Activated T-cell treated with anti-CD3 and anti-CD28 coated beads, Interleukin-2, amount 50 U/mL, for 24 hours (primary cell): Measurements from ENCODE around the gene CD96.
"Not testable (repeated sequence)": the region's sequence is repeated elsewhere in the genome, so short reads cannot be mapped to it uniquely, and the experiment has no call there.

Experiments used
- DNase-seq: peaks from one replicate; pipeline ENCODE4 v3.0.0-alpha.2; 2020
- H3K27ac Mint-ChIP-seq: 2 replicates; pipeline ENCODE4 v1.8.0; 2020; ENCODE audit warnings: mild to moderate bottlenecking, mixed read lengths
- H3K27me3 Mint-ChIP-seq: 2 replicates; pipeline ENCODE4 v1.8.0; 2020; ENCODE audit warnings: mixed read lengths
- H3K36me3 Mint-ChIP-seq: 2 replicates; pipeline ENCODE4 v1.8.0; 2020; ENCODE audit warnings: low read depth, mixed read lengths
- H3K4me1 Mint-ChIP-seq: 2 replicates; pipeline ENCODE4 v1.8.0; 2020; ENCODE audit warnings: low read depth, mixed read lengths
- H3K4me3 Mint-ChIP-seq: 2 replicates; pipeline ENCODE4 v1.8.0; 2020; ENCODE audit warnings: mild to moderate bottlenecking, moderate library complexity, mixed read lengths
- H3K9me3 Mint-ChIP-seq: 2 replicates; pipeline ENCODE4 v1.8.0; 2020; ENCODE audit warnings: mixed read lengths

The CD96 gene

DNA sequence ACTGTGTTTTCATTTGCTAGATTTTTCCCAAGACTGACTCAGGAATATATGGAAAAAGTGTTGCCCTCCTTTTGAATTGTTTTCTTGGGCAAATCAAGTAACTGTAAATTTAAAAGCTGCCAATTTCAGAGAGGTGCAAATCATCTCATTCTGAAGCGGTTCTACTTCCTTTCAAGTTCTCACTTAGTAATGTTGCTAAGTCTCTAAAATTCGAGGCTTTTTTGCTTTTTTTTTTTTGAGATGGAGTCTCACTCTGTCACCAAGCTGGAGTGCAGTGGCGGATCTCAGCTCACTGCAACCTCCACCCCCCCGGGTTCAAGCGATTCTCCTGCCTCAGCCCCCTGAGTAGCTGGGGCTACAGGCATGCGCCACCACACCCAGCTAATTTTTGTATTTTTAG lies 130.5 kb downstream of the CD96 start:
- not testable (repeated sequence) for DNase-seq, H3K27me3 Mint-ChIP-seq, H3K9me3 Mint-ChIP-seq
- peaks cover 33% of the 10 kb centered on the region for H3K36me3 Mint-ChIP-seq
- H3K4me1 Mint-ChIP-seq, result peaks cover 86% of the 10 kb centered on the region
- H3K27ac Mint-ChIP-seq, result peak overlapping the region; percentile 48
- peak overlapping the region; percentile 8 for H3K4me3 Mint-ChIP-seq

DNA sequence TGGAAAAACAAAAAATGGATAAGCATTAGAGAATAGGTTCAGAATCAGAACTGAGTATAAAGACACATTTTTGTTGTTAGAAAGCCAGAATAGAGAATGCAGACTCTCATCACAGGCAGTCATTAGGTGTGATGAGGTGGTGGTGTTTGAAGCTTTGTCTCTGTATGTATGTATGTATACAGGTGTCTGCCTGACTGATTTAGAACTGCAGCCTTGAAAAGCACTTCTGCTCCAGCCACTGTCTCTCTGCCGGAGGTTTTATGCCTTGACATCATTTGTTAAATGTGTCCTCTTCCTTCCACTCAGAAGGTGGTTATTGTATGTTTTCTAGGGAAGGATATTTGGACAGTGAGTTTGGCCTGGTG lies 133.8 kb downstream of the CD96 start:
- no peak for DNase-seq
- H3K9me3 Mint-ChIP-seq, result no peaks in the 10 kb centered on the region
- peaks cover 39% of the 10 kb centered on the region for H3K36me3 Mint-ChIP-seq
- peak overlapping the region; percentile 82 for H3K27ac Mint-ChIP-seq
- H3K27me3 Mint-ChIP-seq, result no peaks in the 10 kb centered on the region
- H3K4me3 Mint-ChIP-seq, result peak overlapping the region; percentile 84
- H3K4me1 Mint-ChIP-seq, result peaks cover 83% of the 10 kb centered on the region

DNA sequence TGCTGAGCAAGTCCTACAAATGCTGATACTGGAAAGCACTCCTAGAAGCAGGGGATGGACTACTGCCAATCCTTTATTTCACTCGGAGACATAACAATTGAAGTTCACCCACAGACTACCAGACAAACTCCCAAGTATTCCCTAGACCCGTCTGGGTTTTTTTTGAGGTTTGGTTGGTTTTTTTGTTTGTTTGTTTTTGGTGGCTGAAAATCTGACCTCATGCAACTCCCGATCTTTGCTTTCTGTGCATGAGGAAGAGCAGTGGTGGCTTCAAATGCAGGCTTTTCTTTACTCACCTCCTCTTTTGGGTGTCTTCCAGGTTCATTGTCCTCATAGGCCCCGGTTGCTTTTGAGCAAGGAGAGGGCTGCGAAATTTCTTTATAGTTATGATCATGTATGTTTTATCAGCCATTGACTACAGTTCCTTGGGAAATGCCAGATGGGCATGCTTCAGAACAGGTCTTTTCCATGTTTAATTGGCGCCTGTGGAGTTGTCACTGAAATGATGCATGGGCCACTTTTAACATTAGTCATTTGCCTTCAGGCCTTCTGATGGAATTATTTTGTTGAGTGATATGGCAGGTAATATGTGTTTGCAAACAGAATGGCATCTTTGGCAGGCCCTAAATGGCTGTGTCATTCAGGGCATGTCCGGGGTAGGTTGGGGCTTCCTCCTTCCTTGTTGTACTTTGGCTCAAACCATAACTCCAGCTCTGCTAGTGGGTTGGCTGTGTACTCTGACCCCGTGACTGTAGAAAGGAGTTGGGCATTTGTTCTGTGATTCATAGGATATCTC lies 134.4 kb downstream of the CD96 start:
- no peaks in the 10 kb centered on the region for H3K9me3 Mint-ChIP-seq
- H3K27me3 Mint-ChIP-seq, result no peaks in the 10 kb centered on the region
- H3K4me1 Mint-ChIP-seq, result peaks cover 81% of the 10 kb centered on the region
- peak overlapping the region; percentile 84 for H3K4me3 Mint-ChIP-seq
- peaks cover 39% of the 10 kb centered on the region for H3K36me3 Mint-ChIP-seq
- peak overlapping the region; percentile 82 for H3K27ac Mint-ChIP-seq
- DNase-seq, result no peak

DNA sequence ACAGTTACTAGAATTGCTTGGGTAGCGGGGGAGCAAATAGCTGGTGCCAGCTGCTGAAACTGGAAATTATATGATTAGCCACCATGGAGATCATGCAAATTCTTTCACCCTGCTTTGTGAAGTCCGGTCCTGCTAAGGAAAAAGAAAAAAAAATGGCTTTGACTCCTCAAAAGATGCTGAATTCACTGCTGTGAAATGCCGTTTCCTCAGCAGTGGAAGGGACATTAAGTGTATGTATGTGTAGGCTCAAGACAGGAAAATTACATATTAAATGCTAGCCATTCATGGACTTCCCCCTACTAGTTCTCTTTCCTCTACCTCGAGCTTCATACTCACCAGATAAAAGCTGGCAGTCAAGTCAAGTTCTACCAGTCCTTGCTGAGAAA lies 135.0 kb downstream of the CD96 start:
- no peak for DNase-seq
- Mint-ChIP-seq H3K4me1 (peaks cover 84% of the 10 kb centered on the region), H3K27ac (peak overlapping the region; percentile 82), H3K4me3 (peak overlapping the region; percentile 84), H3K36me3 (peaks cover 39% of the 10 kb centered on the region), H3K9me3 (no peaks in the 10 kb centered on the region), H3K27me3 (no peaks in the 10 kb centered on the region)

DNA sequence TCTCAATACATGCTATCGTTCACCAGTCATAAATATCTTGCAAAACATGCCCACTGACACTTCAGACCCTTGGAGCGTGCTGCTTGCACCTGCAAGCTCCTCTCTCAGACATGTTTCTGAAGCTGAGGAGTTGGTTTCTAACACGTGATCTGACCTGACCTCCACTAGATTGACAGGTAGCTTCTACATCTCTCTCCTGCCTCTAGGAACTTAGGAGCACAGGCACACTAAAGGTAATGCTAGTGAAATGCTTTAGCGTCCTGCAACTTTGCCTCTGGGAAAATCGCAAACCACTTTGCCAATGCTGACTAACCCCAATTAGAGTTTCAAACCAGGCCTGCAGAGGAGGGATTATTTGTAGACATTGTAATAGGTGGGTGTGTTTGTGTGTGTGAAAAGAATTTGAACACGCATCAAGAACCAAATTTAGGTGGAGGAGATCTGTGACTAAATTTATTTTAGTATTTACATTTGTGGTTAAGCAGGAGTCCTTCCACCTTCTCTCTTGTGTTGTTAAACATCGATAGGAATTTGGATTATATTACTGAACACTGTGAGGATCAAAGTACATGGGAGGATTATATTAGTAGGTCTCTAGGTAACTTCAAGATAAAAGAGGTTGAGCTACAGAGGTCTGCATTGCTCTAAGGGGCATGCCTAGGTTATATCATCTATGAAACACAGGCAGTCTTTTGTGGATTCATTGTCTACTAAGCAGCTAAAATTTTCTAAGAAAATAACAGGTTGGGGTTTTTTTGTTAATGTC lies 139.8 kb downstream of the CD96 start:
- Mint-ChIP-seq H3K27ac (no peak overlapping the region), H3K27me3 (no peaks in the 10 kb centered on the region), H3K4me1 (peaks cover 79% of the 10 kb centered on the region)

DNA sequence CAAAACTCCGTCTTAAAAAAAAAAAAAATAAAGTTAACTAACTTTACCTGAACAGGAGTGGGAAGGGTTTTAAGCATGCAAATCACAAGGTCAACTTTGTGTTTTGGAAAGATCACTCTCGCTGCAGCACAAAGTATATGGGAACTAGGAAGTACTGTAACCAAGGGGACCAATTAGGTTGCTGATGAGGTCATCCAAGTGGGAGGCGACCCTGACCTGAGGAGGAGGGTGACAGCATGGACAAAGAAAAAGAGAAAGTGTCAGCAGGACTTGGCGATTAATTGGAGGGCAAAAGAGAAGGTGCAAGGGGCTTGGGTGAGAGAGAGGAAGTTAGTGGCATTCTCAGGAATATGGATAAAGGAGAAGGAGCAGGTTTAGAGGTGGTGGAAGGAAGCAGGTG lies 142.6 kb downstream of the CD96 start:
- no peaks in the 10 kb centered on the region for H3K27me3 Mint-ChIP-seq
- H3K4me3 Mint-ChIP-seq, result no peak overlapping the region
- H3K9me3 Mint-ChIP-seq, result no peaks in the 10 kb centered on the region
- H3K36me3 Mint-ChIP-seq, result peaks cover 8% of the 10 kb centered on the region
- peaks cover 75% of the 10 kb centered on the region for H3K4me1 Mint-ChIP-seq
- DNase-seq, result no peak
- no peak overlapping the region for H3K27ac Mint-ChIP-seq

More for the DNA sequence above, 139.8 kb downstream of the CD96 start:
- Mint-ChIP-seq H3K9me3 (no peaks in the 10 kb centered on the region), H3K4me3 (no peak overlapping the region), H3K36me3 (peaks cover 18% of the 10 kb centered on the region)
- no peak for DNase-seq

- no peak for DNase-seq
- Mint-ChIP-seq H3K27ac (no peak overlapping the region), H3K9me3 (no peaks in the 10 kb centered on the region), H3K27me3 (no peaks in the 10 kb centered on the region), H3K4me3 (no peak overlapping the region), H3K4me1 (peaks cover 71% of the 10 kb centered on the region), H3K36me3 (peaks cover 3% of the 10 kb centered on the region)
Observed at GRCh38 chr3:111688190-111688800, 146.3 kb downstream of the CD96 start.

DNA sequence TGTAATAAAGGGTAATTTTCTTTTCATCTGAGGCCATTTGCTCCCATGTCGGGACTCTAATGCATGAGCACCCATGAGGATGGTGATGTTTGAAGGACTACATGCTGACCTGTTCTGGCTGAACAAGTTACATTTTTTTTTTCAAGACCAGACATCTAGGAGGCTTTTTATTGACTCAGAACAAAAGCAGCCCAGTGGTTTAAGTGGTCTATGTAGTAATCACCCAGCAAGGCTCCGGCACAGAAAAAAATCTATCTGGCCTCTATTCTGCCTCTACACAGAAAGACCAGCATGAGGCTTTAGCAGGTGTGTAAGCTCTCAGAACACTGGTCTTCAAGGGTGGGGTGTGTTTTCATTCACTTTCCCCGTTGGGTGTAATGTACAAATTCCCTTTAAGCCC lies 148.2 kb downstream of the CD96 start:
- peaks cover 2% of the 10 kb centered on the region for H3K36me3 Mint-ChIP-seq

DNA sequence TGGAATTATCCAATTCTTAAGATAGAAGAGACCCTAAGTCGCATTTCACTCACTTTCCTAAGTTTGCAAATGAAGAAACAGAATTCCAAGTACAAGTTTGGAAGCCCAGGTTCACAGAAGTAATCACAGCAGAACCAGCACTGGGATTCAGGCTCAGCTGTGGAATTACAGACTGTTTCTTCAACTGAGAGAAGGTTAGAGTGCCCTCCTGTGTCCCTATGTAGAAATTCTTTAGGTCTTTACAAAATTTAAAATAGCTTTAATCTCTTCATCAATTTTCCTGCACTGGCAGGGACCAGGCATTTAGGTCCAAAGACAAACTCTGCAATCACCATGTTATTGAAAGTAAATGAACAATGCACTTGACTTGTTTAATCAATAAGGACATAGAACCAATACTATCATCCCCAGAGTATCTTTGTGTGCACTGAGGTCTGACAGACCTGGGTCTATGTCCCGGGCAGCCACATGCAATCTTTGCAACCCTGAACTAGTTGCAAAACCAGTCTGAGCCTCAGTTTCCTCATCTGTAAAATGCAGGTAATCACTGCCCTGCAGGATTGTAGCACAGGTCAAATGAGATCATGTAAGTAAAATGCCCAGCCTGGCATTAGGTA lies 149.4 kb downstream of the CD96 start:
- H3K9me3 Mint-ChIP-seq, result no peaks in the 10 kb centered on the region
- peaks cover 76% of the 10 kb centered on the region for H3K4me1 Mint-ChIP-seq
- H3K36me3 Mint-ChIP-seq, result peaks cover 2% of the 10 kb centered on the region
- no peak overlapping the region for H3K4me3 Mint-ChIP-seq
- no peak overlapping the region for H3K27ac Mint-ChIP-seq
- no peak for DNase-seq
- no peaks in the 10 kb centered on the region for H3K27me3 Mint-ChIP-seq

More for the DNA sequence above, 148.2 kb downstream of the CD96 start:
- no peaks in the 10 kb centered on the region for H3K9me3 Mint-ChIP-seq
- peak overlapping the region; percentile 38 for H3K27ac Mint-ChIP-seq
- no peak for DNase-seq
- no peaks in the 10 kb centered on the region for H3K27me3 Mint-ChIP-seq
- H3K4me3 Mint-ChIP-seq, result no peak overlapping the region
- H3K4me1 Mint-ChIP-seq, result peaks cover 77% of the 10 kb centered on the region

DNA sequence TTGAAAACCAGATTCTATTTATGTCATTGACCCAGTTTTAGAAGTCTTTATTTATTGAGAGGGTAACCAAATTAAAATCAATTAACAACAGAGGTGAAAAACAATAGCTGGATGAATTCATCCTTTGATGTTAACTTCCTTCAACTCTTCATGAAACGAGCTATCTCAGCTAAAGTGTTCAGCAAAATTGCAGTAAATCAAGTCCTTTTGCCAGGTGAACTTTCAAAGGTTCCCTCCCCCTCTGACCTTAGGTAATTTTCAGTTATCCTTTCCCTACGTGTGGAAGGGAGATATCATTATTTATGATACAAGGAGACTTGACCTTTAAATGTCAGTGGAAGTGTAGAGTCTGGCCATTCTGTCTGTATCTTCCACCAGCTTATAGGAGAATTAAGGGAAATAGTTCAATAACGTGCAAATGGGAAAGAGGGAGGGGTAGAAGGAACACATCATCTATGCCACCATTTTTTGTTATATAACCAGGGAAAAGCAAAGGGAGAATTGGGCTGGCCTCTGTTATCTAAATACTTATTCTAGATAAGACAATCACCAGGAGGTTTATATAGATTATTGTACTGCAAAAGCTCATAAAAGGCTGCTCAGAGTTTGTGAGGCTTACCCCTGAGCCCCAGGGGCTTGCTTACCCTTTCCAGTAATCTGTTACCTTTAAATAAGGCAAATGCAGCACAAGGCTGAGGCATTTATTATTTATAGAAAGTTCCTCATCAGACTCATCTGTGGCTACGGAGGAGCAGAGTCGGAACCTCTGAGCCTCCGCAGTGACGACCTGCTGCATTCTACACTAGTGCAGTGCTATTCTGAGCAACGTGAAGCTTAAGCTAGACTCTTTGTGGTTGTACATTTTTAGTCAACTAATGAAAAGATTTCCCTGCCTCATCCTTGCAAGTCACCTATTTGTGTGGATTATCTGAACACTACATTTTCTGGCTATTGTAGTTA lies 150.9 kb downstream of the CD96 start:
- Mint-ChIP-seq H3K27me3 (no peaks in the 10 kb centered on the region), H3K27ac (peak overlapping the region; percentile 15), H3K9me3 (no peaks in the 10 kb centered on the region), H3K4me1 (peaks cover 72% of the 10 kb centered on the region), H3K36me3 (peaks cover 2% of the 10 kb centered on the region), H3K4me3 (no peak overlapping the region)
- no peak for DNase-seq

DNA sequence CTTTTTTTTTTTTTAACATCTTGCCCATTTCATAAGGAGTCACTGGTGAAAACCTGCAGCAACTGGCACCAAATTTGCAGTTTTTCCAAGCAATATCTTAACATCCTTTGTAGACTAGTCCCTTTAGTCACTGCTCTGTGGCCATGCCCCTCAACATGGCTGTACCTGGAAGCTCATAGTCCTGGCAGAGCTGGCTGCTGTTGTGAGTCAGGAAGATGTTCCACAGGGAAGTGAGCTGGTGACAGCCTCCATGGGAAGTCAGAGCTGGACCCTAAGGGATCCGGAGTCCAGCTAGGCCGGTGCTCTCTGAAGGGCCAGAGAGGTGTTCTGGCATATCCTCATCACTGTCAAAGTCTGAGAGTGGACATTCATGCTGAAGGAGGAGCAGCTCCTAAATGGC lies 152.5 kb downstream of the CD96 start:
- no peak overlapping the region for H3K4me3 Mint-ChIP-seq
- H3K27me3 Mint-ChIP-seq, result no peaks in the 10 kb centered on the region
- H3K27ac Mint-ChIP-seq, result no peak overlapping the region
- no peak for DNase-seq
- no peaks in the 10 kb centered on the region for H3K9me3 Mint-ChIP-seq
- H3K36me3 Mint-ChIP-seq, result peaks cover 2% of the 10 kb centered on the region
- peaks cover 59% of the 10 kb centered on the region for H3K4me1 Mint-ChIP-seq

GRCh38 chr3:111695636-111696117 lies 153.7 kb downstream of the CD96 start:
- peak overlapping the region; percentile 85 for H3K27ac Mint-ChIP-seq
- H3K4me3 Mint-ChIP-seq, result peak overlapping the region; percentile 21
- no peaks in the 10 kb centered on the region for H3K27me3 Mint-ChIP-seq
- H3K9me3 Mint-ChIP-seq, result no peaks in the 10 kb centered on the region
- no peak for DNase-seq
- H3K36me3 Mint-ChIP-seq, result peaks cover 5% of the 10 kb centered on the region
- H3K4me1 Mint-ChIP-seq, result peaks cover 51% of the 10 kb centered on the region

DNA sequence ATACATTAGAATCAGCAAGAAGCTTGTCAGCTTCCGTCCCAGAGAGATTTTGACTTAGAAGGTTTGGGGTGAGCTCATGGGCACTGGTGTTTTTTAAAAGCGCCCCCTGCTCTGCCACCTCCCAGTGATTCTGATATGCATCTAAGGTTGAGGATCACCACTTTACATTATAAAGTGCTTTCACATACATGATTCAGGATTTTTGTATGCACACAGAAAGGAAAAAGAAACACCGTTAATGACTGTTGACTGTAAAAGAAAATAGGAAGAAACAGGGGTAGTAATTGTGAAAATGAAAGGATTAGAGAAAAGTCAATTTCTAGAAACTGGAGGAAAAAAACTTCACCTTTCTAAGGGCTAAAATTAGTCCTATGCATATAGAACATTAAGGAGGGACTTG lies 158.1 kb downstream of the CD96 start:
- peaks cover 6% of the 10 kb centered on the region for H3K36me3 Mint-ChIP-seq
- H3K27me3 Mint-ChIP-seq, result no peaks in the 10 kb centered on the region
- peaks cover 36% of the 10 kb centered on the region for H3K4me1 Mint-ChIP-seq
- no peak for DNase-seq
- peak overlapping the region; percentile 15 for H3K4me3 Mint-ChIP-seq
- no peak overlapping the region for H3K27ac Mint-ChIP-seq
- no peaks in the 10 kb centered on the region for H3K9me3 Mint-ChIP-seq
